Parathyroid adenoma (tissue), 2 donors: ENCODE measurements around the gene HBZ.

Experiments
- H2AFZ ChIP-seq: fragments of 300-600 bp; sonication (generic); one replicate; pipeline ENCODE4 v1.7.0; 2017; ENCODE audit warnings: antibody characterized with exemption, mild to moderate bottlenecking
- H3K27ac ChIP-seq: fragments of 300-600 bp; sonication (generic); one replicate; pipeline ENCODE4 v1.7.0; 2017
- H3K27me3 ChIP-seq: fragments of 300-600 bp; sonication (generic); one replicate; pipeline ENCODE4 v1.7.0; 2017; ENCODE audit warnings: low read length; ENCODE audit not compliant: control insufficient read depth, insufficient read depth
- H3K36me3 ChIP-seq: fragments of 300-600 bp; sonication (generic); one replicate; pipeline ENCODE4 v1.7.0; 2017; ENCODE audit warnings: low read length; ENCODE audit not compliant: control insufficient read depth, insufficient read depth
- H3K4me1 ChIP-seq: fragments of 300-600 bp; sonication (generic); one replicate; pipeline ENCODE4 v1.7.0; 2017; ENCODE audit warnings: control low read depth
- H3K4me2 ChIP-seq: fragments of 300-600 bp; sonication (generic); one replicate; pipeline ENCODE4 v1.7.0; 2017; ENCODE audit warnings: low read length
- H3K4me3 ChIP-seq: fragments of 300-600 bp; sonication (generic); one replicate; pipeline ENCODE4 v1.7.0; 2017; ENCODE audit warnings: low read depth, low read length
- H3K79me2 ChIP-seq: fragments of 300-600 bp; sonication (generic); one replicate; pipeline ENCODE4 v1.7.0; 2017; ENCODE audit warnings: control low read depth
- H3K9ac ChIP-seq: fragments of 300-600 bp; sonication (generic); one replicate; pipeline ENCODE4 v1.7.0; 2017; ENCODE audit warnings: mild to moderate bottlenecking
- H3K9me3 ChIP-seq: fragments of 300-600 bp; sonication (generic); one replicate; pipeline ENCODE4 v1.7.0; 2017; ENCODE audit warnings: low read length; ENCODE audit not compliant: control insufficient read depth
- TF ChIP-seq, protein P1 (sequence below): fragments of 300-600 bp; sonication (generic); IDR thresholded peaks from one replicate; pipeline ENCODE4 v1.7.0; 2017; ENCODE audit warnings: antibody characterized with exemption, mild to moderate bottlenecking
- donor health status: primary hyperparathyroidism.

The HBZ gene

DNA sequence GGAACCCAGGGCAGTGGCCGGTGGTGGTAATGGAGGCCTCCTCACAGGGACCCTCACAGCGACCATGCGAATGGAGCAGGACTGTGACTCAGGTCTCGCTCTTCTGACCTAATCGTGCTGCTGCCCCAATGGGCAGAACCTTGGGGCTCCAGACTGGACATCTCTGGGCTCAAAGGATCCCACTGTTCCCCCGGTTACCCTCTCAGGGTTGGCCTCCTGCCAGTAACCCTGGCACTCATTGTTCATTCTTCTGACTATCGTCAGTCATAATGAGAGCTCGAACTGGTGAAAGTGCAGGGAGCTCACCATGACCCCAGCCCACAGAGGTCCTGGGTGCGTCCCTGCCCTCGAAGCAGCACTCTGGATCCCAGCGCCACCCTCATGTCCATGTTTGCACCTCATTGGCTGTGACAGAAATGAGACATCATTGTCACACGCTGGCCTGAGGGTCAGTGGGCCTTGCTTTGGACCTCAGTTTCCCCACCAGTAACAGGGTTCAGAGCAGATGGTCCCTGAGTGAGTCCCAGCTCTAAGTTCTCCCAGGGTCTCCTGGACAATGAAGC lies 10.0 kb upstream of the HBZ start:
- TF ChIP-seq, protein P1, sequence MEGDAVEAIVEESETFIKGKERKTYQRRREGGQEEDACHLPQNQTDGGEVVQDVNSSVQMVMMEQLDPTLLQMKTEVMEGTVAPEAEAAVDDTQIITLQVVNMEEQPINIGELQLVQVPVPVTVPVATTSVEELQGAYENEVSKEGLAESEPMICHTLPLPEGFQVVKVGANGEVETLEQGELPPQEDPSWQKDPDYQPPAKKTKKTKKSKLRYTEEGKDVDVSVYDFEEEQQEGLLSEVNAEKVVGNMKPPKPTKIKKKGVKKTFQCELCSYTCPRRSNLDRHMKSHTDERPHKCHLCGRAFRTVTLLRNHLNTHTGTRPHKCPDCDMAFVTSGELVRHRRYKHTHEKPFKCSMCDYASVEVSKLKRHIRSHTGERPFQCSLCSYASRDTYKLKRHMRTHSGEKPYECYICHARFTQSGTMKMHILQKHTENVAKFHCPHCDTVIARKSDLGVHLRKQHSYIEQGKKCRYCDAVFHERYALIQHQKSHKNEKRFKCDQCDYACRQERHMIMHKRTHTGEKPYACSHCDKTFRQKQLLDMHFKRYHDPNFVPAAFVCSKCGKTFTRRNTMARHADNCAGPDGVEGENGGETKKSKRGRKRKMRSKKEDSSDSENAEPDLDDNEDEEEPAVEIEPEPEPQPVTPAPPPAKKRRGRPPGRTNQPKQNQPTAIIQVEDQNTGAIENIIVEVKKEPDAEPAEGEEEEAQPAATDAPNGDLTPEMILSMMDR = no peak
- no peak overlapping the region for H3K4me3 ChIP-seq

DNA sequence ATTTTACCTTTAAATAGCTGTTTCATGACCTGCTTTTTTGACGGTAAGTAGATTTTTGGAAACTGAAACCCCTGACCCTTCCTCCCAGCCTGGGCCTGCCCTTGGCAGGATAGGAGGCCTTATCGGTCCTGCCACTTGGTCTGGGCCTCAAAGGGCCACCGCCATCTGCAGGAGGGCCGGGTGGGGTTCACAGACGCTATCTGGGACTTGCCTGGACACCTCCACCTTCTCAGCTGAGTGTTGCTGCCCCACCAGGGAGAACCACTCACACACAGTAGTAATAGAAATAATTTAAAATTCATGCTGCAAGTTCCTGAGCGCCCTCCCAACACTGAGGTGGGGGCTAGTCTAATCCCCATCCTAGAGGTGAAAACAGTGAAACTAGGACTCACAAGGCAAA lies 9.4 kb upstream of the HBZ start:
- Histone ChIP-seq H3K4me2 (no peak overlapping the region), H3K36me3 (no peaks in the 10 kb centered on the region), H3K27ac (no peak overlapping the region), H3K9ac (no peak overlapping the region), H2AFZ (no peak overlapping the region), H3K4me1 (no peaks in the 10 kb centered on the region), H3K4me3 (no peak overlapping the region), H3K9me3 (no peaks in the 10 kb centered on the region), H3K27me3 (no peaks in the 10 kb centered on the region), H3K79me2 (peaks cover under 1% of the 10 kb centered on the region)
- TF ChIP-seq, protein P1 = no peak

More for the DNA sequence above, 10.0 kb upstream of the HBZ start:
- no peaks in the 10 kb centered on the region for H3K4me1 ChIP-seq
- no peak overlapping the region for H3K27ac ChIP-seq
- H2AFZ ChIP-seq = no peak overlapping the region
- no peaks in the 10 kb centered on the region for H3K27me3 ChIP-seq
- no peaks in the 10 kb centered on the region for H3K36me3 ChIP-seq
- no peak overlapping the region for H3K4me2 ChIP-seq
- H3K79me2 ChIP-seq = peaks cover 3% of the 10 kb centered on the region
- no peak overlapping the region for H3K9ac ChIP-seq
- H3K9me3 ChIP-seq = no peaks in the 10 kb centered on the region

DNA sequence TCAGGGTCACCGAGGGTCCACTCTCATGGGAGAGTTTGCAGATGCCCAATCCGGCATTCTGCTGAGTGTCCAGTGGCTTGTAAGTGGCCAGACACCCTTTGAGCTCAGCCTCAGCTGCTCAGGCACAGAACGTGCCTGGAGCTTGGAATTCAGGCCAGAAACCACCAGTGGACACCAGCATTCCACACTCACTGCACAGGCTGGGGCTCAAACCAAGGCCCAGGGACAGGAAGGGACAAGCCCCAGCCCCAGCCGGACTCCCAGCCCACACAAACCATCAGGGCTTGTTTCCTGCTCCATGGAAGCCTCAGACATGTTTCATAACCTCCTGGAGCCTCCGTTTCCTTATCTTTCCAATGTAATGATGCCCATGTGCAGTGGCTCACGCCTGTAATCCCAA lies 9.0 kb upstream of the HBZ start:
- TF ChIP-seq, protein P1 = no peak
- Histone ChIP-seq H3K4me1 (no peaks in the 10 kb centered on the region), H3K27ac (no peak overlapping the region)

DNA sequence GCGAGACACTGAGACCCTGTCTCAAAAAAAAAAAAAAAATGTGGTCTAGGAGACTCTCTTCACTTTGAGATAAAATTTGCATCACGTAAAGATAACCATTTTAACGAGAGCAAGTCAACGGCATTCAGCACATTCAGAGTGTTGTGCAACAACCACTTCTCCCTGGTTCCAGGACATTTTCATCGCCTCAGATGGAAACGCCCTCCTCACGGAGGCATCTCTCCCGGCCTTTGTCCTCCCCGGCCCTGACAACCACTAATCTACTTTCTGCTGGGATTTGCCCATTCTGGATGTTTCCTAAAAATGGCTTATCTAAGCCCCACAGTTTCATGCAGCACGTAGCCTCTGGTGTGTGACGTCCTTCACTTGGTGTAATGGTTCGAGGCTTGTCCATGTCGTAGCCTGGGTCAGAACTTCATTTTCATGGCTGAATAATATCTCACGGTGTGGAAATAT lies 7.6 kb upstream of the HBZ start:
- Histone ChIP-seq H3K9me3 (no peaks in the 10 kb centered on the region), H3K36me3 (no peaks in the 10 kb centered on the region), H3K4me1 (peaks cover 5% of the 10 kb centered on the region), H3K4me3 (no peak overlapping the region), H3K27ac (no peak overlapping the region), H3K4me2 (no peak overlapping the region), H3K27me3 (no peaks in the 10 kb centered on the region), H3K9ac (no peak overlapping the region), H2AFZ (no peak overlapping the region), H3K79me2 (no peaks in the 10 kb centered on the region)
- TF ChIP-seq, protein P1 = no peak

More for the DNA sequence above, 9.0 kb upstream of the HBZ start:
- Histone ChIP-seq H3K4me2 (no peak overlapping the region), H3K9ac (no peak overlapping the region), H2AFZ (no peak overlapping the region), H3K36me3 (no peaks in the 10 kb centered on the region), H3K4me3 (no peak overlapping the region), H3K27me3 (no peaks in the 10 kb centered on the region), H3K9me3 (no peaks in the 10 kb centered on the region), H3K79me2 (no peaks in the 10 kb centered on the region)

DNA sequence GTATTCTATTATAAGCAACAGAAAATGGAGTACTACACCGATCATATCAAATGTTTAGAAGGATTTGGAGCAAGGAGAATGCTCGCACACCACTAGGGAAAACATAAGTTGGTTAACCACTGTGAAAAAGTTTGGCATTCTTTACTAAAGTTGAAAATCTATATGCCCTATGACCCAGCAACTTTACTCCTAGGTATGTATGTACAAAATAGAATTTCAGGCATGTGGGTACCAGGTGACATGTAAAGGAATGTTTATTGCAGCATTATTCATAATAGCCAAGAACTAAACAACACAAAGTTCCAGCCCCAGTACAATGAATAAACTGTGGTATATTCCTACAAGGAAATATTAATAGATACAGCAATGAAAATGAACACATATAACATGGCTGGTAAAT lies 5.8 kb upstream of the HBZ start:
- no peak overlapping the region for H2AFZ ChIP-seq
- H3K36me3 ChIP-seq = no peaks in the 10 kb centered on the region

More for the DNA sequence above, 5.8 kb upstream of the HBZ start:
- H3K9ac ChIP-seq = no peak overlapping the region
- H3K4me3 ChIP-seq = no peak overlapping the region
- H3K27ac ChIP-seq = no peak overlapping the region
- H3K4me1 ChIP-seq = peaks cover 5% of the 10 kb centered on the region
- no peaks in the 10 kb centered on the region for H3K27me3 ChIP-seq
- no peak overlapping the region for H3K4me2 ChIP-seq
- TF ChIP-seq, protein P1 = no peak
- H3K9me3 ChIP-seq = no peaks in the 10 kb centered on the region
- no peaks in the 10 kb centered on the region for H3K79me2 ChIP-seq
